WTC11 (cell line): Measurements from ENCODE around the gene JCAD. TPM values are rescaled to one million over a fixed set of nuclear protein-coding genes. Genes with fewer than 3 reads are reported as not detected.

Source experiments
- ATAC-seq: fragments of 200-7000 bp; cut with Tn5 transposase; 2 replicates; pipeline ENCODE4 v1.10.0; 2021; ENCODE audit warnings: mild to moderate bottlenecking, moderate library complexity
- CTCF ChIA-PET: fragments of 300-600 bp; sonication (Branson Sonifier 250); formaldehyde crosslinking; loops from one replicate; lab custom pipeline; 2021; ENCODE audit warnings: antibody characterized with exemption; lab: Charles Lee
- POLR2A ChIA-PET: fragments of 350-600 bp; sonication (Branson Sonifier 250); formaldehyde crosslinking; loops from one replicate; lab custom pipeline; 2021; ENCODE audit warnings: antibody characterized with exemption; lab: Charles Lee
- DNase-seq: peaks from one replicate; pipeline ENCODE4 v3.0.0; 2021; ENCODE audit warnings: low spot score
- H3K27ac Mint-ChIP-seq: 2 replicates; pipeline ENCODE4 v1.8.0; 2021; ENCODE audit warnings: mixed read lengths
- H3K27me3 Mint-ChIP-seq: 2 replicates; pipeline ENCODE4 v1.8.0; 2021; ENCODE audit warnings: low read depth, mild to moderate bottlenecking, moderate library complexity, mixed read lengths
- H3K36me3 Mint-ChIP-seq: 2 replicates; pipeline ENCODE4 v1.8.0; 2021; ENCODE audit warnings: mixed read lengths
- H3K4me1 Mint-ChIP-seq: 2 replicates; pipeline ENCODE4 v1.8.0; 2022; ENCODE audit warnings: mixed read lengths
- H3K4me3 Mint-ChIP-seq: 2 replicates; pipeline ENCODE4 v1.8.0; 2021; ENCODE audit warnings: mild to moderate bottlenecking, moderate library complexity, mixed read lengths
- H3K9me3 Mint-ChIP-seq: 2 replicates; pipeline ENCODE4 v1.8.0; 2021; ENCODE audit warnings: mixed read lengths
- ATF1 ChIP-seq: sonication (generic); formaldehyde crosslinking; IDR thresholded peaks from 2 replicates; pipeline ENCODE4 v1.8.1; 2023; ENCODE audit warnings: mild to moderate bottlenecking, moderate library complexity, missing genetic modification reagents
- ATF2 ChIP-seq: sonication (generic); formaldehyde crosslinking; IDR thresholded peaks from 2 replicates; pipeline ENCODE4 v1.8.1; 2022; ENCODE audit warnings: low read depth, missing genetic modification reagents, borderline replicate concordance
- CREB1 ChIP-seq: sonication (generic); formaldehyde crosslinking; IDR thresholded peaks from 2 replicates; pipeline ENCODE4 v1.8.0; 2023; ENCODE audit warnings: mild to moderate bottlenecking, missing genetic modification reagents
- CTCF ChIP-seq: fragments of 200-600 bp; IDR thresholded peaks from 2 replicates; pipeline ENCODE4 v1.8.0; 2022; ENCODE audit warnings: antibody characterized with exemption
- GABPB1 ChIP-seq: sonication (generic); formaldehyde crosslinking; IDR thresholded peaks from 2 replicates; pipeline ENCODE4 v1.8.1; 2023; ENCODE audit warnings: mild to moderate bottlenecking, missing genetic modification reagents
- MXD4 ChIP-seq: fragments of 250-450 bp; sonication (Bioruptor Pico); IDR thresholded peaks from 2 replicates; pipeline ENCODE4 v1.8.0; 2021; ENCODE audit warnings: mild to moderate bottlenecking, moderate library complexity, borderline replicate concordance
- NR1H2 ChIP-seq: sonication (generic); formaldehyde crosslinking; IDR thresholded peaks from 2 replicates; pipeline ENCODE4 v1.9.0; 2021; ENCODE audit warnings: mild to moderate bottlenecking, moderate library complexity, missing genetic modification reagents
- RORB ChIP-seq: fragments of 250-450 bp; sonication (Bioruptor Pico); IDR thresholded peaks from 2 replicates; pipeline ENCODE4 v1.9.0; 2021; ENCODE audit warnings: mild to moderate bottlenecking
- SMAD3 ChIP-seq: sonication (generic); formaldehyde crosslinking; IDR thresholded peaks from 2 replicates; pipeline ENCODE4 v1.8.0; 2022; ENCODE audit warnings: missing genetic modification reagents, mild to moderate bottlenecking, borderline replicate concordance
- SOX15 ChIP-seq: fragments of 250-450 bp; sonication (Bioruptor Pico); IDR thresholded peaks from 2 replicates; pipeline ENCODE4 v1.9.0; 2021; ENCODE audit warnings: mild to moderate bottlenecking
- STAT6 ChIP-seq: sonication (generic); formaldehyde crosslinking; conservative IDR thresholded peaks from 2 replicates; pipeline ENCODE4 v1.8.1; 2023; ENCODE audit warnings: mild to moderate bottlenecking, low read depth, missing genetic modification reagents, moderate library complexity
- TEAD1 ChIP-seq: sonication (generic); formaldehyde crosslinking; IDR thresholded peaks from 2 replicates; pipeline ENCODE4 v1.8.0; 2022; ENCODE audit warnings: mild to moderate bottlenecking, missing genetic modification reagents
- TP53 ChIP-seq: sonication (generic); formaldehyde crosslinking; IDR thresholded peaks from 2 replicates; pipeline ENCODE4 v1.8.1; 2023; ENCODE audit warnings: mild to moderate bottlenecking, missing genetic modification reagents
- USF1 ChIP-seq: sonication (generic); formaldehyde crosslinking; IDR thresholded peaks from 2 replicates; pipeline ENCODE4 v1.8.0; 2022; ENCODE audit warnings: mild to moderate bottlenecking, missing genetic modification reagents
- USF2 ChIP-seq: sonication (generic); formaldehyde crosslinking; IDR thresholded peaks from 2 replicates; pipeline ENCODE4 v1.8.1; 2023; ENCODE audit warnings: mild to moderate bottlenecking, missing genetic modification reagents, moderate library complexity
- ZBTB43 ChIP-seq: sonication (generic); formaldehyde crosslinking; IDR thresholded peaks from 2 replicates; pipeline ENCODE4 v1.8.1; 2023; ENCODE audit warnings: mild to moderate bottlenecking, missing genetic modification reagents
- ZNF121 ChIP-seq: sonication (generic); formaldehyde crosslinking; IDR thresholded peaks from 2 replicates; pipeline ENCODE4 v1.8.0; 2023; ENCODE audit warnings: missing genetic modification reagents
- ZNF317 ChIP-seq: sonication (generic); formaldehyde crosslinking; IDR thresholded peaks from 2 replicates; pipeline ENCODE4 v1.8.1; 2023; ENCODE audit warnings: low read depth, mild to moderate bottlenecking, moderate library complexity, missing genetic modification reagents, borderline replicate concordance
- ZNF396 ChIP-seq: fragments of 250-450 bp; sonication (Bioruptor Pico); IDR thresholded peaks from 2 replicates; pipeline ENCODE4 v1.8.0; 2021; ENCODE audit warnings: mild to moderate bottlenecking, moderate library complexity, borderline replicate concordance
- ZNF423 ChIP-seq: fragments of 250-450 bp; sonication (Bioruptor Pico); IDR thresholded peaks from 2 replicates; pipeline ENCODE4 v2.1.2; 2022; ENCODE audit warnings: mild to moderate bottlenecking, moderate library complexity
- ZNF512 ChIP-seq: sonication (generic); formaldehyde crosslinking; IDR thresholded peaks from 2 replicates; pipeline ENCODE4 v1.8.1; 2022; ENCODE audit warnings: missing genetic modification reagents, borderline replicate concordance
- ZNF671 ChIP-seq: fragments of 250-450 bp; sonication (Bioruptor Pico); IDR thresholded peaks from 2 replicates; pipeline ENCODE4 v1.8.0; 2021; ENCODE audit warnings: mild to moderate bottlenecking
- total RNA-seq: library from RNA; stranded (reverse); gene quantifications from 3 replicates; pipeline ENCODE4 v1.2.3, GENCODE V29; 2021

The JCAD gene
- total RNA-seq, 1 experiment from 2014 or later = 1.8 TPM

- CTCF ChIA-PET = interaction anchor here (0.8 to 1.3 kb wide), 3 partner anchors 11 to 311 kb away, joined by 3 to 6 read pairs (median 4); no protein-coding TSS in a partner anchor
- Mint-ChIP-seq H3K4me1 (peaks cover 16% of the 10 kb centered on the region), H3K36me3 (no peaks in the 10 kb centered on the region), H3K4me3 (no peak overlapping the region), H3K27me3 (no peaks in the 10 kb centered on the region)
- ATAC-seq = peak; percentile 46; the same call in 1 of the 2 replicates
- TF ChIP-seq ZNF671 (CRISPR knock-in tag) (no peak), ZNF317 (CRISPR knock-in tag) (no peak), ZNF121 (CRISPR knock-in tag) (no peak), USF1 (CRISPR knock-in tag) (no peak), MXD4 (no peak)
- TF ChIP-seq, all 79 proteins: peak for 0
- H3K27ac Mint-ChIP-seq = no peak overlapping the region
- POLR2A ChIA-PET = no interaction called here
- no peaks in the 10 kb centered on the region for H3K9me3 Mint-ChIP-seq
- no peak for DNase-seq
Measured at GRCh38 chr10:30048768-30049517, 10.4 kb downstream of the JCAD start.

- POLR2A ChIA-PET = no interaction called here
- no peak for ATAC-seq
- no peaks in the 10 kb centered on the region for H3K36me3 Mint-ChIP-seq
Measured at GRCh38 chr10:30047924-30048531, 11.4 kb downstream of the JCAD start.

More at GRCh38 chr10:30047924-30048531, 11.4 kb downstream of the JCAD start:
- no peak for TF ChIP-seq RORB (CRISPR knock-in tag)
- no peak for TF ChIP-seq GABPB1
- TF ChIP-seq ZNF423 (CRISPR knock-in tag) = no peak
- TF ChIP-seq USF2 (CRISPR knock-in tag) = no peak
- TF ChIP-seq SMAD3 (CRISPR knock-in tag) = no peak
- TF ChIP-seq ATF1 = no peak
- TF ChIP-seq ZNF671 (CRISPR knock-in tag) = no peak
- TF ChIP-seq ZNF121 (CRISPR knock-in tag) = no peak
- TF ChIP-seq ATF2 = no peak
- TF ChIP-seq TEAD1 (CRISPR knock-in tag) = no peak
- TF ChIP-seq STAT6 (CRISPR knock-in tag) = no peak
- TF ChIP-seq SOX15 (CRISPR knock-in tag) = no peak
- no peak for TF ChIP-seq TP53 (CRISPR knock-in tag)
- TF ChIP-seq MXD4 = no peak
- no peak for TF ChIP-seq ZNF512
- TF ChIP-seq ZBTB43 = no peak
- TF ChIP-seq CREB1 (CRISPR knock-in tag) = no peak
- no peak for TF ChIP-seq NR1H2 (CRISPR knock-in tag)
- no peak for TF ChIP-seq ZNF396 (CRISPR knock-in tag)
- no peak for TF ChIP-seq CTCF
- Mint-ChIP-seq H3K4me1 (peaks cover 23% of the 10 kb centered on the region), H3K27me3 (no peaks in the 10 kb centered on the region), H3K9me3 (no peaks in the 10 kb centered on the region), H3K27ac (no peak overlapping the region), H3K4me3 (no peak overlapping the region)
- no peak for DNase-seq
- CTCF ChIA-PET = no interaction called here
